Thoracic aorta (tissue), 2 donors: ENCODE data around the gene GDF15. TPM values are rescaled to one million over a fixed set of nuclear protein-coding genes. Genes with fewer than 3 reads are reported as not detected.
A peak's percentile ranks its signal among the peaks of the same experiment; 100 is the strongest.

ENCODE experiments used
- ATAC-seq: fragments of 150-250 bp; one replicate; pipeline ENCODE4 v1.8.0; 2017; ENCODE audit warnings: low read depth; ENCODE audit not compliant: insufficient number of reproducible peaks, low FRiP score
- DNase-seq: peaks from one replicate; pipeline ENCODE4 v3.0.0-alpha.2; 2020; ENCODE audit warnings: low spot score
- H3K27ac ChIP-seq, 2 donors: fragments of 200-600 bp; sonication (generic); 1 replicate in 1 of 2; 2 replicates in 1 of 2; pipeline ENCODE4 v1.5.1; 2016; ENCODE audit warnings: mild to moderate bottlenecking in 2 of 2, moderate library complexity in 2 of 2
- H3K27me3 ChIP-seq: fragments of 200-600 bp; sonication (generic); replicated peaks from 2 replicates; pipeline ENCODE4 v1.6.0; 2016; ENCODE audit warnings: mild to moderate bottlenecking; ENCODE audit not compliant: insufficient read depth
- H3K36me3 ChIP-seq: fragments of 200-600 bp; sonication (generic); one replicate; pipeline ENCODE4 v1.5.1; 2016
- H3K4me1 ChIP-seq, 2 donors: fragments of 200-600 bp; sonication (generic); 1 replicate in 1 of 2; 2 replicates in 1 of 2; pipeline versions ENCODE4 v1.5.1 to v1.6.0; 2016; ENCODE audit warnings: low read depth in 2 of 2, mild to moderate bottlenecking in 1 of 2; ENCODE audit not compliant: control insufficient read depth in 1 of 2
- H3K4me3 ChIP-seq: fragments of 200-600 bp; sonication (generic); 2 replicates; pipeline ENCODE4 v1.5.1; 2016; ENCODE audit warnings: mild to moderate bottlenecking
- H3K9me3 ChIP-seq: fragments of 200-600 bp; sonication (generic); 2 replicates; pipeline ENCODE4 v1.5.1; 2016
- total RNA-seq, 2 donors: library from RNA; depleted of rRNA; stranded (reverse); fragments of >200 nt; gene quantifications; one replicate each; pipeline versions ENCODE4 v1.1.0 to v1.2.3, GENCODE V29; 2016
- TF ChIP-seq, protein P1 (sequence below): fragments of 200-600 bp; sonication (generic); IDR thresholded peaks from one replicate; pipeline ENCODE4 v1.5.1; 2019; ENCODE audit warnings: antibody characterized with exemption

The GDF15 gene
- total RNA-seq, 2 donors from 2014 or later, result 2.3 to 25.5 TPM

DNA sequence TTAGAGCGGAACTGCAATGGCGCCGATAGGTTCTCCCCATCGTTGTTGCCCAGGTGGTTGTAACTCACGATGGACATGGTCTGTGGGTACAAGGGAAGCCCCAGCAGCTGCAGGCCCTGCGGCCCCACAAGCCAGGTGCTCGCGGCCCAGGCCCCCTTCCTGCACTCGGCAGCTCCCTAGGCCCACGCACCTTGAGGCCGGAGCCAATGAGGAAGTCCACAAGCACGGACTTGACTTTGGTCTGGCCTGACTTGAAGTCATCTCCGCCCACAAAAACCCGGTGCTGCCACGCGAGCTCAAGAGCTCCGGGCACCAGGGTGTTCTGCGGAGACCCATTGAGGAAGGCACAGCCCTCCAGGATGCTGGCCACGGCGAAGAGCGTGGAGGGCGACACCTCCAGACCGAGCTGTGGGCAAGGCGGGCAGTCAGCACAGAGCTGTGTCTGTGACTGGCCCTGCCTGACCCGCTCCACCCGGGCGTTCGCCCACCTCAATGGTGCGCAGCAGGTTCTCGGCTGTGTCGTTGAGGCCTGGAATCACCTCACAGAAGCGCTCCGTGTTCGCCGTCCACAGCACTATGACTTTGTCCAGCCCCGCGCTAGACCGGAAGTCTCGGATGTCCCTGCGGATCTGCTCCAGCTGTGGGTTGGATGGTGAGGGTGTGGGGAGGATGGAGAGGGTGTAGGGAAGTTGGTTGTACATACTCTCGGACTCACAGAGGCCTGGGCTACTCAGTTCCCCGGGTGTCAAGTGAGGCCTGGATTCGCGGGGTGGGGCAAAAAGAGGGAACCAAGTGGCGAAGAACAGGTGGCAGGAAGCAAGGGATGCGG, 50.1 kb downstream of the GDF15 start:
- Histone ChIP-seq H3K27me3 (no peaks in the 10 kb centered on the region), H3K4me3 (peak overlapping the region; percentile 81), H3K4me1 (peaks cover 14 to 56% of the 10 kb centered on the region in 2 donors), H3K36me3 (no peaks in the 10 kb centered on the region), H3K27ac (no peak overlapping the region), H3K9me3 (no peaks in the 10 kb centered on the region)
- TF ChIP-seq, protein P1, sequence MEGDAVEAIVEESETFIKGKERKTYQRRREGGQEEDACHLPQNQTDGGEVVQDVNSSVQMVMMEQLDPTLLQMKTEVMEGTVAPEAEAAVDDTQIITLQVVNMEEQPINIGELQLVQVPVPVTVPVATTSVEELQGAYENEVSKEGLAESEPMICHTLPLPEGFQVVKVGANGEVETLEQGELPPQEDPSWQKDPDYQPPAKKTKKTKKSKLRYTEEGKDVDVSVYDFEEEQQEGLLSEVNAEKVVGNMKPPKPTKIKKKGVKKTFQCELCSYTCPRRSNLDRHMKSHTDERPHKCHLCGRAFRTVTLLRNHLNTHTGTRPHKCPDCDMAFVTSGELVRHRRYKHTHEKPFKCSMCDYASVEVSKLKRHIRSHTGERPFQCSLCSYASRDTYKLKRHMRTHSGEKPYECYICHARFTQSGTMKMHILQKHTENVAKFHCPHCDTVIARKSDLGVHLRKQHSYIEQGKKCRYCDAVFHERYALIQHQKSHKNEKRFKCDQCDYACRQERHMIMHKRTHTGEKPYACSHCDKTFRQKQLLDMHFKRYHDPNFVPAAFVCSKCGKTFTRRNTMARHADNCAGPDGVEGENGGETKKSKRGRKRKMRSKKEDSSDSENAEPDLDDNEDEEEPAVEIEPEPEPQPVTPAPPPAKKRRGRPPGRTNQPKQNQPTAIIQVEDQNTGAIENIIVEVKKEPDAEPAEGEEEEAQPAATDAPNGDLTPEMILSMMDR, result no peak
- DNase-seq, result no peak
- ATAC-seq, result no peak

DNA sequence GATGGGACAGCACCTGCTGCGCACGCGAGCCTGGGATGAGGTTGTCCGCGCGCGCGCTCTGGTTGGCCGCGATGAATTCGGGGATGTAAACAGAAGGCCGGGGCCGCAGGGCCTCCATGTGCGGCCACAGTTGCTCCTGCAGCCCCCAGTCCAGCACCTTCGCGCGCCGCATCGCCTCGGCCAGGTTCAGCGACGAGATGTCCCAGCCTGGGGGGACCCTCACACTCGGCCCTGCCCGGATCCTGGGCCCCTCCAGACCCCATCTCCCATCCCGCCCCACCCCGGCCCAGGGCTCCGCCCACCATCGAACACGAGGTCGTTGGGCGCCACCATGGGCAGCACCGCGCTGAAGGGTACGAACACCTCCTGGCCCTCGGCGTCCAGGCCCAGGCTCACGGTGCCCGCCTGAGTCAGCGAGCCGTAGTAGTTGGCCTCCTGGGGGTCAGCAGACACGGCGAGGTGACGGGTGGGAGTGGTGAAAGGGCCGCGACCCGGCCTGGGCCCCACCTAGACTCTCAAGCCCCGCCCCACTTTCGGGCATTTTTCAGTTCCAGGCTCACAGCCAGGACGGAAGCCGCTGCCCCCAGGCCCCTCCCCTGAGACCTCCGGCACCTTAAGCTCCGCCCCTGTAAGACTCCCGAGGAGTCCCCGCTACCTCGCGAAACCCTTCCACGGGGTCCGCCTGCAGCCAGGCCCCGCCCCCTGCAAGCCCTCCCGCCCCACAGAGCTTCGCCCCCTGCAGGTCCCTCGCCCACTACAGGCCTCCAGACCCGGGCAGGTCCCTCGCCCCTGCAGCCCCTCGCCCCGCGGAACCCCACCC, 50.9 kb downstream of the GDF15 start:
- DNase-seq (no peak), ATAC-seq (peak; percentile 41)
- Histone ChIP-seq H3K36me3 (no peaks in the 10 kb centered on the region), H3K27ac (no peak overlapping the region), H3K27me3 (no peaks in the 10 kb centered on the region), H3K4me3 (peak overlapping the region; percentile 81), H3K9me3 (no peaks in the 10 kb centered on the region), H3K4me1 (peaks cover 14 to 61% of the 10 kb centered on the region in 2 donors)
- TF ChIP-seq, protein P1, result no peak

DNA sequence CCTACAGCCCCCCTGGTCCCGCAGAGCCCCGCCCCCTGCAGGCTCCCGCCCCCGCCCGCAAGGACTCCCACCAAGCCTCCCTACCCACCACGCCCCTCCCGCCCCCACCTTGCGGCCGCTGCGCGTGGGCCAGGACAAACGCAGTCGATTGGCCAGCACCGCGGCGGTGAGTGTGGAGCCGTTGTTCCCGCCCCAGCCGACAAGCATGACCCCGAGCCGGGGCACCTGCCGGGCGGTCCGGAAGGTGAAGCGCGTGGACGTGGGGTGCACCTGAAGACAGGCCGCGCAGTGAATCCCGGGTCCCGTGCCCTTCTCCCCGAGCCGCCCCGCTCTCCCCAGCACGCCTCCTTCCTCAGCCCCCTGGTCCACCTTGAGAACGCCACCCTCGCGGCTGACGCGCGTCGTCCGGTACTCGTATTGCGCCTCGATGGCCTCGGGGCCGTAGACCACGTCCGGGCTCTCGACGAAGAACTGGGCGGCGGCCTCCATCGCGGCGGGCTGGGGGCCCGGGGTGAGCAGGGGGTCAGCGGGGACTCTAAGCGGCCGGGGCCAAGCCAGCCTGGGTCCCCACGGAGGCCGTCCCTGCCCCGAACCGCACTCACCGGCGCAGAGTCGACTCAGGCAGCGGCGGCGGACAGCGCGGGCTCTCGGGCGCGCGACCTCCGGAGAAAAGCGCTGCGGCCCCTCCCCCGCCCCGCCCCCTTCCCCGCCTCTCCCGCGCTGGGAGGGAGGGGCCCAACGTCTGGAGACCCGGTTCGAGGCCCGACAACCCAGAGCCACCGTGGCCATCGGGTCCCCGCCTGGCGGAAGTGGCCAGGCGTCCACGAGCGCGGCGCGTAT, 51.8 kb downstream of the GDF15 start, which contains the start of gene ISYNA1:
ISYNA1 (minus strand) TSS at position 643 of the 840 bp plus-strand sequence; CDS start at position 489, 154 bp downstream.
- TF ChIP-seq, protein P1, result no peak
- Histone ChIP-seq H3K27me3 (no peaks in the 10 kb centered on the region), H3K4me3 (peak within 1 kb of the TSS; percentile 81), H3K9me3 (no peaks in the 10 kb centered on the region), H3K27ac (peak within 1 kb of the TSS; percentile 77 to 82), H3K4me1 (peaks cover 14 to 60% of the 10 kb centered on the region in 2 donors), H3K36me3 (no peaks in the 10 kb centered on the region)
- DNase-seq (no peak), ATAC-seq (peak; percentile 9)

DNA sequence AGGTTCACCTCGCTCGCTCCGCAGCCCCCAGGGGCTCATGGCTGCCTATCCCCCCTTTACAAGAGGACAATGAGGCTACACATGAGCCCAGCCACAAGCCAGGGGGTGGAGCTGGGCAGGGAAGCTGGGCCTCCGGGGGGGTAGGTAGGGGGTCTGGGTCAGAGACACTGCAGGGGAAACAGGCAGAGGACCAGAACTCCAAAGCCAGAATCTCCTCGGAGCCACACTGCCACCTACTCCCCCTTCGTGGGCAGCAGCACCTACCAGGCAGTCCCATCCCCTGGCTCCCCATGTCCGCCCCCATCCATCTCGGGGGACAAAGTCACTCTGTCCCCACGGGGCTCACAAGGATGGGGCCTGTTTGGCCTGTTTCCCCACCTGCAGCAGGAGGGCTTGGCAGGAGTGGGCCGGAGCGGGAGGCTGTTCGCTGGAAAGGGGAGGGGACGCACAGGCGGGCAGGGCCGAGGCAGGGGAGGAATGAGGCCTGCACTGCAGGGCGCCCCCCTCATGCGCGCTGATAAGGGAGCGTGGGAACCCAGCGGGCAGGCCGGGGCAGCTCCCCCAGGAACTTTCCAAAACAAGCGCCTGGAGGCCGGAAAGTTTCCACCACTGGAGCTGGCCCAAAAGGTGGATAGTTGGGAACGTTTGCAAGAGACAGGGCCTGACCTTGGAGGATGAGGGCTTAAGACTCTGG, 52.5 kb downstream of the GDF15 start:
- H3K27ac ChIP-seq, result peak overlapping the region; percentile 77 to 82
- no peak for ATAC-seq
- peaks cover 2% of the 10 kb centered on the region for H3K36me3 ChIP-seq
- H3K4me1 ChIP-seq, result peaks cover 14 to 54% of the 10 kb centered on the region in 2 donors
- peak overlapping the region; percentile 81 for H3K4me3 ChIP-seq
- H3K9me3 ChIP-seq, result no peaks in the 10 kb centered on the region
- no peaks in the 10 kb centered on the region for H3K27me3 ChIP-seq
- no peak for DNase-seq
- TF ChIP-seq, protein P1, result no peak

Other genes with a start within 250 kb of the GDF15 start
- 10 to 100 TPM; 14.3 to 15.8 TPM for gene PIK3R2, start 233.0 kb upstream of the GDF15 start, total RNA-seq
- gene IFI30, start 212.3 kb upstream of the GDF15 start, total RNA-seq, result 10 to 100 TPM; 59.4 to 72.3 TPM
- gene MPV17L2, start 192.9 kb upstream of the GDF15 start, total RNA-seq, result 10 to 100 TPM; 10.6 to 16.1 TPM
- 1 to 10 TPM in 1 of 2 donors, not detected in 1; 1.9 TPM for gene RAB3A, start 182.1 kb upstream of the GDF15 start, total RNA-seq
- under 1 TPM; 0.41 to 0.42 TPM for gene PDE4C, start 159.7 kb upstream of the GDF15 start, total RNA-seq
- gene IQCN, start 111.7 kb upstream of the GDF15 start, total RNA-seq, result 10 to 100 TPM in 1 of 2 donors, 1 to 10 TPM in 1; 8.7 to 29.2 TPM
- gene JUND, start 104.5 kb upstream of the GDF15 start, total RNA-seq, result 100 to 1,000 TPM; 643 to 922 TPM
- 10 to 100 TPM; 74.8 to 90.2 TPM for gene LSM4, start 63.1 kb upstream of the GDF15 start, total RNA-seq
- 10 to 100 TPM; 23.7 TPM for gene PGPEP1, start 45.6 kb upstream of the GDF15 start, total RNA-seq
- gene LRRC25, start 11.5 kb downstream of the GDF15 start, total RNA-seq, result 10 to 100 TPM; 18.7 to 30.3 TPM
- gene SSBP4, start 33.2 kb downstream of the GDF15 start, total RNA-seq, result 10 to 100 TPM; 87.7 to 94.9 TPM
- gene ISYNA1, start 52.0 kb downstream of the GDF15 start, total RNA-seq, result 100 to 1,000 TPM in 1 of 2 donors, 10 to 100 TPM in 1; 60.9 to 143 TPM
- gene ELL, start 135.9 kb downstream of the GDF15 start, total RNA-seq, result 10 to 100 TPM; 28.3 to 35.0 TPM
- gene FKBP8, start 157.4 kb downstream of the GDF15 start, total RNA-seq, result 100 to 1,000 TPM; 237 to 446 TPM
- 100 to 1,000 TPM in 1 of 2 donors, 10 to 100 TPM in 1; 99.6 to 174 TPM for gene KXD1, start 171.7 kb downstream of the GDF15 start, total RNA-seq
- 100 to 1,000 TPM; 306 to 438 TPM for gene UBA52, start 185.7 kb downstream of the GDF15 start, total RNA-seq
- gene REX1BD, start 202.6 kb downstream of the GDF15 start, total RNA-seq, result 10 to 100 TPM; 36.3 to 66.6 TPM
- gene CRLF1, start 220.6 kb downstream of the GDF15 start, total RNA-seq, result 1,000 to 10,000 TPM in 1 of 2 donors, 10 to 100 TPM in 1; 85.9 to 1,063 TPM
- gene TMEM59L, start 226.7 kb downstream of the GDF15 start, total RNA-seq, result 1 to 10 TPM; 3.2 to 6.5 TPM